Testis (tissue), 3 donors: Measurements from ENCODE around the gene GPR89B. TPM values are rescaled to one million over a fixed set of nuclear protein-coding genes. Genes with fewer than 3 reads are reported as not detected.
A peak's percentile ranks its signal among the peaks of the same experiment; 100 is the strongest.

Source experiments
- DNase-seq: peaks from one replicate; pipeline ENCODE4 v3.0.0-alpha.2; 2019
- H3K27ac ChIP-seq, 2 donors: fragments of 200-600 bp; sonication (generic); one replicate each; pipeline ENCODE4 v1.5.1; 2019
- H3K27me3 ChIP-seq: fragments of 200-600 bp; sonication (generic); one replicate; pipeline ENCODE4 v1.5.1; 2019
- H3K36me3 ChIP-seq: fragments of 200-600 bp; sonication (generic); one replicate; pipeline ENCODE4 v1.5.1; 2017; ENCODE audit warnings: low read depth; ENCODE audit errors: missing control alignments
- H3K4me1 ChIP-seq: fragments of 200-600 bp; sonication (generic); one replicate; pipeline ENCODE4 v1.5.1; 2019
- H3K4me3 ChIP-seq, 2 donors: fragments of 200-600 bp; sonication (generic); one replicate each; pipeline ENCODE4 v1.5.1; 2017 to 2019
- H3K9me3 ChIP-seq: fragments of 200-600 bp; sonication (generic); one replicate; pipeline ENCODE4 v1.5.1; 2017
- POLR2A ChIP-seq: fragments of 450-650 bp; IDR thresholded peaks from one replicate; pipeline ENCODE4 v1.6.1; 2017; ENCODE audit warnings: antibody characterized with exemption, mild to moderate bottlenecking, moderate library complexity
- WGBS, 2 donors: methylation state at CpG; one replicate each; pipeline ENCODE4 v1.1.5; 2018; 5-methylcytosine and 5-hydroxymethylcytosine counted together
- intact Hi-C: fragments of 100-400 bp; cut with DNase I; formaldehyde crosslinking; loops from one replicate; pipeline ENCODE4 v1.15.1; 2023; ENCODE audit warnings: low total_unique reads
- polyA plus RNA-seq: library from polyadenylated mRNA; stranded (reverse); fragments of 350-450 nt; fragmentation: Illumina TruSeq; extraction: RNeasy Lipid Tissue Mini Kit (QIAGEN cat#74804); gene quantifications from one replicate; pipeline ENCODE4 v1.2.3, GENCODE V29; 2014; ENCODE audit warnings: low read depth, low replicate concordance; ENCODE audit not compliant: insufficient read depth
- total RNA-seq, 2 donors: library from RNA; depleted of rRNA; stranded (reverse); fragments of >200 nt; gene quantifications; one replicate each; pipeline ENCODE4 v1.2.3, GENCODE V29; 2016
- TF ChIP-seq, protein P1 (sequence below), 3 experiments: fragments of 450-650 bp in 2 of 3; fragments of 200-600 bp in 1 of 3; sonication (generic) in 1 of 3; IDR thresholded peaks; one replicate each; pipeline ENCODE4 v1.5.1; 2016 to 2019; ENCODE audit warnings: antibody characterized with exemption in 3 of 3, mild to moderate bottlenecking in 2 of 3, moderate library complexity in 1 of 3

Gene GPR89B
- total and polyA plus RNA-seq, 3 donors from 2014 or later: 24.6 to 32.8 (median 24.7) TPM

DNA sequence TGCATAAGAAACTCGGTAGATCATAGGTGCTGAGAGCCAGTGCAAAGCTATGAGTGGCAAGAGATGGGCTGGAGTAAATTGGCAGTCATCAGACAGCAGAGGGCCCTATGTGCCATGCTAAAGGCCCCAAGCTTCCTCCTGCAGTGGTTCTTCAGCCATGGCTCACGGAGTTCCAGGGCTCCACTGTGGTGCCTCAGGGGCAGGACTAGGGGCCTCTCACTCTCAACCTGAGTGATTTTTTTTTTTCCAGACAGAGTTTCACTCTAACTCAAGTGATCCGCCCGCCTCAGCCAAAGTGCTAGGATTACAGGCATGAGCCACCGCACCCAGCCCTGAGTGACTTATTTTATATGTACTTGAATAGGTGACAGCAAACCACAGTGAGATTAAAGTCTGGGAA lies 36.0 kb upstream of the GPR89B start:
- no peaks in the 10 kb centered on the region for H3K36me3 ChIP-seq
- 75 to 77% methylated on average over 5 of the region's 5 CpGs for WGBS, 2 donors
- H3K9me3 ChIP-seq: no peaks in the 10 kb centered on the region
- no peak overlapping the region for H3K4me3 ChIP-seq
- intact Hi-C loops: no loop called here
- no peak overlapping the region for H3K27ac ChIP-seq
- peak; percentile 46 for DNase-seq
- TF ChIP-seq, protein P1, sequence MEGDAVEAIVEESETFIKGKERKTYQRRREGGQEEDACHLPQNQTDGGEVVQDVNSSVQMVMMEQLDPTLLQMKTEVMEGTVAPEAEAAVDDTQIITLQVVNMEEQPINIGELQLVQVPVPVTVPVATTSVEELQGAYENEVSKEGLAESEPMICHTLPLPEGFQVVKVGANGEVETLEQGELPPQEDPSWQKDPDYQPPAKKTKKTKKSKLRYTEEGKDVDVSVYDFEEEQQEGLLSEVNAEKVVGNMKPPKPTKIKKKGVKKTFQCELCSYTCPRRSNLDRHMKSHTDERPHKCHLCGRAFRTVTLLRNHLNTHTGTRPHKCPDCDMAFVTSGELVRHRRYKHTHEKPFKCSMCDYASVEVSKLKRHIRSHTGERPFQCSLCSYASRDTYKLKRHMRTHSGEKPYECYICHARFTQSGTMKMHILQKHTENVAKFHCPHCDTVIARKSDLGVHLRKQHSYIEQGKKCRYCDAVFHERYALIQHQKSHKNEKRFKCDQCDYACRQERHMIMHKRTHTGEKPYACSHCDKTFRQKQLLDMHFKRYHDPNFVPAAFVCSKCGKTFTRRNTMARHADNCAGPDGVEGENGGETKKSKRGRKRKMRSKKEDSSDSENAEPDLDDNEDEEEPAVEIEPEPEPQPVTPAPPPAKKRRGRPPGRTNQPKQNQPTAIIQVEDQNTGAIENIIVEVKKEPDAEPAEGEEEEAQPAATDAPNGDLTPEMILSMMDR (IDR thresholded peaks at IDR 0.05): no peak
- TF ChIP-seq POLR2A: no peak
- H3K4me1 ChIP-seq: no peaks in the 10 kb centered on the region
- H3K27me3 ChIP-seq: no peaks in the 10 kb centered on the region

DNA sequence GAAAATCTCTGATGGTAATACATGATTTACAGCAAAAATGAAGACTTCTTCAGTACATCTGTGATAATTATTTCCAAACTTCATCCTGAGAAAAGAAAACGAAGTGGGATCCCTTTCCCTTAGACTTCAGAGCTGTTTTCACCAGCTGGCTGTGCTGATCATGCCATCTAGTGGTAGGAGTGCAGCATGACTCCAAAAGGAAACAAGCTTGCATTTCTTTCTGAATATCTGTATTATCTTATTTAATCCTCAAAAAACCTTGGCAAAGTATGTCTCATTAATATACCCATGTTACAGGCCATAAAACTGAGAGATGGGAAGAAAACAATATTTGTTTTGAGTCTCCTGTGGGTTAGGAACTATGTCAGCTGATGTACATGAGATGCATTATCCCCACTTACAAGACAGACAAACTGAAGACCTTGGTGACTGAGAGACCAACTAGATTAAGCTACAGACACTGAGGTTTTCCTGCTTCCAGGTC lies 35.4 kb upstream of the GPR89B start:
- intact Hi-C loops: no loop called here
- Histone ChIP-seq H3K27me3 (no peaks in the 10 kb centered on the region), H3K9me3 (no peaks in the 10 kb centered on the region), H3K36me3 (no peaks in the 10 kb centered on the region), H3K4me1 (no peaks in the 10 kb centered on the region), H3K27ac (no peak overlapping the region), H3K4me3 (no peak overlapping the region)
- TF ChIP-seq, protein P1 (IDR thresholded peaks at IDR 0.05): peak; percentile 90 to 92 (median 90)
- TF ChIP-seq POLR2A: no peak
- peak; percentile 49 for DNase-seq
- WGBS, 2 donors: 3% methylated on average over 1 of the region's 1 CpG

- no peak for DNase-seq
- Histone ChIP-seq H3K36me3 (no peaks in the 10 kb centered on the region), H3K9me3 (no peaks in the 10 kb centered on the region), H3K27me3 (no peaks in the 10 kb centered on the region), H3K4me3 (no peak overlapping the region), H3K27ac (no peak overlapping the region), H3K4me1 (no peaks in the 10 kb centered on the region)
- no peak for TF ChIP-seq POLR2A
- TF ChIP-seq, protein P1 (IDR thresholded peaks at IDR 0.05): no peak
- intact Hi-C loops: no loop called here
- WGBS, 2 donors: 62 to 64% methylated on average over 4 of the region's 4 CpGs
These were observed 33.1 kb upstream of the GPR89B start for GRCh38 chr1:147895123-147895522.

- intact Hi-C loops: no loop called here
- DNase-seq: no peak
- no peaks in the 10 kb centered on the region for H3K9me3 ChIP-seq
These were observed 31.0 kb upstream of the GPR89B start for GRCh38 chr1:147897029-147897752.

More at GRCh38 chr1:147897029-147897752, 31.0 kb upstream of the GPR89B start:
- Histone ChIP-seq H3K4me3 (no peak overlapping the region), H3K27me3 (no peaks in the 10 kb centered on the region), H3K4me1 (no peaks in the 10 kb centered on the region), H3K27ac (no peak overlapping the region), H3K36me3 (no peaks in the 10 kb centered on the region)
- WGBS, 2 donors: 47 to 59% methylated on average over 7 to 8 of the region's 8 CpGs
- TF ChIP-seq, protein P1 (IDR thresholded peaks at IDR 0.05): no peak
